HL-60/S4 (cell line): ENCODE results near the gene PBOV1.

Experiments
- in situ Hi-C: fragments of 300-500 bp; cut with MboI; formaldehyde crosslinking; loops from 2 replicates; pipeline ENCODE4 v1.14.3; 2022; ENCODE audit warnings: low sequenced_read_pairs

Gene PBOV1

GRCh38 chr6:138218449-138218848, at the start of gene PBOV1:
Gene PBOV1 (minus strand): TSS chr6:138218491. CDS start chr6:138218395, 96 bp downstream.
- in situ Hi-C loops, result no loop called here

GRCh38 chr6:138266095-138266494, 47.8 kb upstream of the PBOV1 start:
- in situ Hi-C loops, result no loop called here

- in situ Hi-C loops, result no loop called here
Observed at GRCh38 chr6:138264372-138264880, 46.1 kb upstream of the PBOV1 start.

GRCh38 chr6:138263963-138264362, 45.7 kb upstream of the PBOV1 start:
- in situ Hi-C loops, result no loop called here

GRCh38 chr6:138261116-138261780, 43.0 kb upstream of the PBOV1 start:
- in situ Hi-C loops, result no loop called here

GRCh38 chr6:138258991-138259390, 40.7 kb upstream of the PBOV1 start:
- in situ Hi-C loops, result no loop called here

GRCh38 chr6:138258197-138258596, 39.9 kb upstream of the PBOV1 start:
- in situ Hi-C loops, result no loop called here

- in situ Hi-C loops, result no loop called here
Observed at GRCh38 chr6:138257638-138258040, 39.3 kb upstream of the PBOV1 start.

- in situ Hi-C loops, result no loop called here
Observed at GRCh38 chr6:138255443-138255842, 37.2 kb upstream of the PBOV1 start.

GRCh38 chr6:138253731-138254130, 35.4 kb upstream of the PBOV1 start:
- in situ Hi-C loops, result no loop called here

GRCh38 chr6:138250513-138251247, 32.4 kb upstream of the PBOV1 start:
- in situ Hi-C loops, result no loop called here

GRCh38 chr6:138250053-138250452, 31.8 kb upstream of the PBOV1 start:
- in situ Hi-C loops, result no loop called here

GRCh38 chr6:138248878-138249277, 30.6 kb upstream of the PBOV1 start:
- in situ Hi-C loops, result no loop called here

- in situ Hi-C loops, result no loop called here
Observed at GRCh38 chr6:138248011-138248410, 29.7 kb upstream of the PBOV1 start.

- in situ Hi-C loops, result no loop called here
Observed at GRCh38 chr6:138246650-138247440, 28.6 kb upstream of the PBOV1 start.

GRCh38 chr6:138245751-138246150, 27.5 kb upstream of the PBOV1 start:
- in situ Hi-C loops, result no loop called here

GRCh38 chr6:138242987-138243592, 24.8 kb upstream of the PBOV1 start:
- in situ Hi-C loops, result no loop called here

GRCh38 chr6:138241934-138242333, 23.6 kb upstream of the PBOV1 start:
- in situ Hi-C loops, result no loop called here

GRCh38 chr6:138241381-138241780, 23.1 kb upstream of the PBOV1 start:
- in situ Hi-C loops, result no loop called here

- in situ Hi-C loops, result no loop called here
Observed at GRCh38 chr6:138240476-138241245, 22.4 kb upstream of the PBOV1 start.
